ENCODE results near the gene ADGRG6.

ADGRG6 gene

GRCh38 chr6:142300302-142300701 lies 1.5 kb upstream of the ADGRG6 start:
- no peaks in the 10 kb centered on the region for H3K9me2 ChIP-seq (replicated peaks; ENCODE audit: insufficient read depth, low read length)
- H3K4me1 ChIP-seq (ENCODE audit: low read length): no peaks in the 10 kb centered on the region
- no peak overlapping the region for H3K9ac ChIP-seq (ENCODE audit: low read length)
- TF ChIP-seq EZH2phosphoT487 (IDR thresholded peaks at IDR 0.05; ENCODE audit: low read length): no peak
- TF ChIP-seq EZH2 (optimal IDR thresholded peaks at IDR 0.05; ENCODE audit: low read depth, low read length): no peak
- no peak for TF ChIP-seq CTCF (IDR thresholded peaks at IDR 0.05; ENCODE audit: low read length)
- no peak overlapping the region for H3K27ac ChIP-seq (ENCODE audit: low read length)
- H3K4me3 ChIP-seq (ENCODE audit: low read length): no peak overlapping the region
- no peaks in the 10 kb centered on the region for H3K79me2 ChIP-seq (ENCODE audit: low read length)
- no peaks in the 10 kb centered on the region for H3K9me3 ChIP-seq (replicated peaks; ENCODE audit: insufficient read depth, low read length)
- no peak overlapping the region for H3K4me2 ChIP-seq (ENCODE audit: low read depth, low read length)
- no peaks in the 10 kb centered on the region for H3K36me3 ChIP-seq (replicated peaks; ENCODE audit: insufficient read depth, low read length)
- no peak for DNase-seq
- H3F3A ChIP-seq (ENCODE audit: insufficient read depth, low read length): no peaks in the 10 kb centered on the region
- no peaks in the 10 kb centered on the region for H3K27me3 ChIP-seq (replicated peaks; ENCODE audit: insufficient read depth, low read length)
- H2AFZ ChIP-seq (ENCODE audit: low read length): no peak overlapping the region
- no peaks in the 10 kb centered on the region for H4K20me1 ChIP-seq (ENCODE audit: insufficient read depth, low read length)

- Histone ChIP-seq H3K9me2 (replicated peaks; ENCODE audit: insufficient read depth, low read length) (no peaks in the 10 kb centered on the region), H3K4me1 (ENCODE audit: low read length) (no peaks in the 10 kb centered on the region), H3K9ac (ENCODE audit: low read length) (no peak overlapping the region), H3K27ac (ENCODE audit: low read length) (no peak overlapping the region), H3F3A (ENCODE audit: insufficient read depth, low read length) (no peaks in the 10 kb centered on the region), H4K20me1 (ENCODE audit: insufficient read depth, low read length) (no peaks in the 10 kb centered on the region), H2AFZ (ENCODE audit: low read length) (no peak overlapping the region), H3K79me2 (ENCODE audit: low read length) (no peaks in the 10 kb centered on the region), H3K4me2 (ENCODE audit: low read depth, low read length) (peak overlapping the region; percentile 21; the same call in 1 of the 2 replicates), H3K9me3 (replicated peaks; ENCODE audit: insufficient read depth, low read length) (no peaks in the 10 kb centered on the region), H3K36me3 (replicated peaks; ENCODE audit: insufficient read depth, low read length) (no peaks in the 10 kb centered on the region), H3K4me3 (ENCODE audit: low read length) (peak overlapping the region; percentile 37; the same call in 1 of the 2 replicates), H3K27me3 (replicated peaks; ENCODE audit: insufficient read depth, low read length) (no peaks in the 10 kb centered on the region)
- DNase-seq: no peak
- TF ChIP-seq CTCF (IDR thresholded peaks at IDR 0.05; ENCODE audit: low read length) (no peak), EZH2 (optimal IDR thresholded peaks at IDR 0.05; ENCODE audit: low read depth, low read length) (no peak), EZH2phosphoT487 (IDR thresholded peaks at IDR 0.05; ENCODE audit: low read length) (no peak)
These were observed 803 bp upstream of the ADGRG6 start for GRCh38 chr6:142300758-142301650.

- Histone ChIP-seq H3K4me2 (ENCODE audit: low read depth, low read length) (no peak overlapping the region), H3F3A (ENCODE audit: insufficient read depth, low read length) (no peaks in the 10 kb centered on the region), H3K4me3 (ENCODE audit: low read length) (no peak overlapping the region), H3K9me3 (replicated peaks; ENCODE audit: insufficient read depth, low read length) (no peaks in the 10 kb centered on the region), H4K20me1 (ENCODE audit: insufficient read depth, low read length) (no peaks in the 10 kb centered on the region), H3K79me2 (ENCODE audit: low read length) (no peaks in the 10 kb centered on the region), H3K9ac (ENCODE audit: low read length) (no peak overlapping the region), H3K36me3 (replicated peaks; ENCODE audit: insufficient read depth, low read length) (no peaks in the 10 kb centered on the region), H3K4me1 (ENCODE audit: low read length) (no peaks in the 10 kb centered on the region), H2AFZ (ENCODE audit: low read length) (no peak overlapping the region), H3K9me2 (replicated peaks; ENCODE audit: insufficient read depth, low read length) (no peaks in the 10 kb centered on the region), H3K27ac (ENCODE audit: low read length) (no peak overlapping the region), H3K27me3 (replicated peaks; ENCODE audit: insufficient read depth, low read length) (no peaks in the 10 kb centered on the region)
- no peak for DNase-seq
- TF ChIP-seq EZH2phosphoT487 (IDR thresholded peaks at IDR 0.05; ENCODE audit: low read length): no peak
- TF ChIP-seq CTCF (IDR thresholded peaks at IDR 0.05; ENCODE audit: low read length): no peak
- TF ChIP-seq EZH2 (optimal IDR thresholded peaks at IDR 0.05; ENCODE audit: low read depth, low read length): no peak
These were observed 791 bp downstream of the ADGRG6 start for GRCh38 chr6:142302421-142303175.

All from MM.1S (cell line).